Mesenchymal stem cell (in vitro differentiated cells and primary cell): Measurements from ENCODE around the gene EVC2.

Source experiments
- DNase-seq: peaks from one replicate; pipeline ENCODE4 v3.0.0-alpha.2; 2013
- H2AFZ ChIP-seq: one replicate; pipeline ENCODE4 v1.6.1; 2013; ENCODE audit warnings: low read depth, mild to moderate bottlenecking, control low read depth, inconsistent platforms, low read length, moderate library complexity
- H2AK5ac ChIP-seq: 2 replicates; pipeline ENCODE4 v1.6.1; 2013; ENCODE audit warnings: low read length, moderate library complexity, mild to moderate bottlenecking, inconsistent platforms; ENCODE audit not compliant: severe bottlenecking
- H2BK120ac ChIP-seq: one replicate; pipeline ENCODE4 v1.6.1; 2013; ENCODE audit warnings: low read depth, mild to moderate bottlenecking, inconsistent platforms, low read length, moderate library complexity
- H2BK12ac ChIP-seq, 2 experiments: one replicate each; pipeline ENCODE4 v1.6.1; 2013; ENCODE audit warnings: inconsistent platforms in 2 of 2, low read length in 2 of 2, mild to moderate bottlenecking in 2 of 2, moderate library complexity in 2 of 2, control low read depth in 1 of 2
- H2BK15ac ChIP-seq: one replicate; pipeline ENCODE4 v1.6.1; 2013; ENCODE audit warnings: mild to moderate bottlenecking, low read depth, inconsistent platforms; ENCODE audit not compliant: poor library complexity, severe bottlenecking
- H2BK5ac ChIP-seq: 2 replicates; pipeline ENCODE4 v1.6.1; 2013; ENCODE audit warnings: low read depth, mild to moderate bottlenecking, low read length, control low read depth, inconsistent platforms; ENCODE audit not compliant: poor library complexity, severe bottlenecking
- H3K14ac ChIP-seq, 2 experiments: one replicate each; pipeline ENCODE4 v1.6.1; 2013; ENCODE audit warnings: inconsistent platforms in 2 of 2, low read length in 2 of 2, control low read depth in 1 of 2, mild to moderate bottlenecking in 1 of 2, moderate library complexity in 1 of 2
- H3K18ac ChIP-seq, 2 experiments: one replicate each; pipeline ENCODE4 v1.6.1; 2013; ENCODE audit warnings: inconsistent platforms in 2 of 2, low read length in 2 of 2, control low read depth in 1 of 2, low read depth in 1 of 2, mild to moderate bottlenecking in 1 of 2
- H3K23ac ChIP-seq, 2 experiments: one replicate each; pipeline ENCODE4 v1.6.1; 2013; ENCODE audit warnings: inconsistent platforms in 2 of 2, low read length in 2 of 2, mild to moderate bottlenecking in 2 of 2, moderate library complexity in 2 of 2, control low read depth in 1 of 2
- H3K27ac ChIP-seq: 2 replicates; pipeline ENCODE4 v1.5.1; 2013; ENCODE audit warnings: mild to moderate bottlenecking, moderate library complexity, low read length, control low read depth, inconsistent platforms; ENCODE audit not compliant: poor library complexity, severe bottlenecking
- H3K27me3 ChIP-seq, 2 experiments: 2 replicates each; pipeline versions ENCODE4 v1.6.1 to v1.7.0; 2013; ENCODE audit warnings: low read length in 2 of 2, mild to moderate bottlenecking in 2 of 2, moderate library complexity in 2 of 2, control low read depth in 1 of 2, inconsistent platforms in 1 of 2; ENCODE audit not compliant: control insufficient read depth in 1 of 2, insufficient read depth in 1 of 2
- H3K36me3 ChIP-seq, 2 experiments: 2 replicates each; pipeline versions ENCODE4 v1.6.1 to v1.7.0; 2013; ENCODE audit warnings: low read length in 2 of 2, control low read depth in 1 of 2, inconsistent platforms in 1 of 2, low read depth in 1 of 2, mild to moderate bottlenecking in 1 of 2; ENCODE audit not compliant: insufficient read depth in 2 of 2, control insufficient read depth in 1 of 2
- H3K4ac ChIP-seq, 2 experiments: one replicate each; pipeline ENCODE4 v1.6.1; 2013; ENCODE audit warnings: inconsistent platforms in 2 of 2, low read length in 2 of 2, mild to moderate bottlenecking in 2 of 2, moderate library complexity in 2 of 2, control low read depth in 1 of 2, low read depth in 1 of 2
- H3K4me1 ChIP-seq: 2 replicates; pipeline ENCODE4 v1.6.1; 2013; ENCODE audit warnings: low read depth, low read length, control low read depth; ENCODE audit not compliant: control insufficient read depth, insufficient read depth
- H3K4me2 ChIP-seq: 2 replicates; pipeline ENCODE4 v1.6.1; 2013; ENCODE audit warnings: low read length, mild to moderate bottlenecking, inconsistent platforms; ENCODE audit not compliant: poor library complexity, severe bottlenecking
- H3K4me3 ChIP-seq, 2 experiments: 2 replicates each; pipeline versions ENCODE4 v1.5.1 to v1.7.0; 2013; ENCODE audit warnings: low read length in 2 of 2, mild to moderate bottlenecking in 2 of 2, control low read depth in 1 of 2, low read depth in 1 of 2; ENCODE audit not compliant: insufficient read depth in 1 of 2
- H3K79me1 ChIP-seq: replicated peaks from 2 replicates; pipeline ENCODE4 v1.6.1; 2013; ENCODE audit warnings: mild to moderate bottlenecking, control low read depth, low read length, inconsistent platforms; ENCODE audit not compliant: poor library complexity, severe bottlenecking
- H3K9ac ChIP-seq: 2 replicates; pipeline ENCODE4 v1.7.0; 2013; ENCODE audit warnings: mild to moderate bottlenecking, low read length, moderate library complexity
- H3K9me3 ChIP-seq: 2 replicates; pipeline ENCODE4 v1.7.0; 2013; ENCODE audit warnings: mild to moderate bottlenecking, low read length; ENCODE audit not compliant: control insufficient read depth
- H4K8ac ChIP-seq: one replicate; pipeline ENCODE4 v1.6.1; 2013; ENCODE audit warnings: inconsistent platforms, mild to moderate bottlenecking, low read length, moderate library complexity
- H4K91ac ChIP-seq: one replicate; pipeline ENCODE4 v1.6.1; 2013; ENCODE audit warnings: mild to moderate bottlenecking, low read length, inconsistent platforms
- WGBS: methylation state at CpG from one replicate; pipeline ENCODE4 v1.1.7; 2013; ENCODE audit warnings: mixed read lengths; 5-methylcytosine and 5-hydroxymethylcytosine counted together

EVC2 gene

GRCh38 chr4:5706486-5707290 lies 1.7 kb downstream of the EVC2 start:
- no peak overlapping the region for H2AFZ ChIP-seq
- H3K79me1 ChIP-seq = peaks cover 36% of the 10 kb centered on the region
- H3K9ac ChIP-seq = peak overlapping the region; percentile 91
- no peak overlapping the region for H3K4ac ChIP-seq
- H3K4me1 ChIP-seq = peaks cover 33% of the 10 kb centered on the region
- H2BK12ac ChIP-seq = no peak overlapping the region
- no peak overlapping the region for H4K8ac ChIP-seq
- peaks cover 19 to 25% of the 10 kb centered on the region in 2 experiments for H3K36me3 ChIP-seq
- H2BK5ac ChIP-seq = no peak overlapping the region
- H3K18ac ChIP-seq = no peak overlapping the region
- no peak overlapping the region for H3K23ac ChIP-seq
- no peak overlapping the region for H2BK15ac ChIP-seq
- no peak overlapping the region for H2AK5ac ChIP-seq
- peak overlapping the region in 1 of 2 experiments; percentile 92 for H3K4me3 ChIP-seq
- H3K27ac ChIP-seq = no peak overlapping the region
- no peak overlapping the region for H2BK120ac ChIP-seq
- no peak overlapping the region for H3K14ac ChIP-seq
- no peaks in the 10 kb centered on the region for H3K9me3 ChIP-seq
- H3K4me2 ChIP-seq = no peak overlapping the region
- 92% methylated on average over 11 of the region's 11 CpGs for WGBS
- H3K27me3 ChIP-seq = no peaks in the 10 kb centered on the region
- H4K91ac ChIP-seq = no peak overlapping the region
- DNase-seq = no peak

GRCh38 chr4:5705647-5706320 lies 2.6 kb downstream of the EVC2 start:
- H2BK5ac ChIP-seq = no peak overlapping the region

GRCh38 chr4:5704276-5704675 lies 4.1 kb downstream of the EVC2 start:
- 88% methylated on average over 5 of the region's 6 CpGs for WGBS
- no peak overlapping the region for H2BK15ac ChIP-seq

More at GRCh38 chr4:5705647-5706320, 2.6 kb downstream of the EVC2 start:
- H3K4me3 ChIP-seq = no peak overlapping the region
- DNase-seq = no peak
- H2BK120ac ChIP-seq = no peak overlapping the region
- H3K4me1 ChIP-seq = peaks cover 32% of the 10 kb centered on the region
- H3K18ac ChIP-seq = no peak overlapping the region
- no peak overlapping the region for H3K14ac ChIP-seq
- H3K27me3 ChIP-seq = no peaks in the 10 kb centered on the region
- no peak overlapping the region for H3K9ac ChIP-seq
- H2AK5ac ChIP-seq = no peak overlapping the region
- peaks cover 42% of the 10 kb centered on the region for H3K79me1 ChIP-seq
- H2BK12ac ChIP-seq = no peak overlapping the region
- no peak overlapping the region for H4K8ac ChIP-seq
- H3K9me3 ChIP-seq = no peaks in the 10 kb centered on the region
- no peak overlapping the region for H3K27ac ChIP-seq
- H3K4ac ChIP-seq = no peak overlapping the region
- no peak overlapping the region for H3K23ac ChIP-seq
- no peak overlapping the region for H3K4me2 ChIP-seq
- H2AFZ ChIP-seq = no peak overlapping the region
- H3K36me3 ChIP-seq = peaks cover 22 to 28% of the 10 kb centered on the region in 2 experiments
- H4K91ac ChIP-seq = no peak overlapping the region
- no peak overlapping the region for H2BK15ac ChIP-seq
- WGBS = 87% methylated on average over 3 of the region's 5 CpGs

GRCh38 chr4:5703831-5704230 lies 4.5 kb downstream of the EVC2 start:
- 96% methylated on average over 5 of the region's 5 CpGs for WGBS

More at GRCh38 chr4:5704276-5704675, 4.1 kb downstream of the EVC2 start:
- DNase-seq = no peak
- no peak overlapping the region for H3K4me2 ChIP-seq
- no peak overlapping the region for H2BK5ac ChIP-seq
- no peak overlapping the region for H2AK5ac ChIP-seq
- H3K36me3 ChIP-seq = peaks cover 28 to 29% of the 10 kb centered on the region in 2 experiments
- no peak overlapping the region for H3K4me3 ChIP-seq
- H3K27ac ChIP-seq = no peak overlapping the region
- H3K9me3 ChIP-seq = no peaks in the 10 kb centered on the region
- H3K14ac ChIP-seq = no peak overlapping the region
- H2AFZ ChIP-seq = no peak overlapping the region
- H2BK12ac ChIP-seq = no peak overlapping the region
- H3K9ac ChIP-seq = no peak overlapping the region
- H3K4ac ChIP-seq = no peak overlapping the region
- no peaks in the 10 kb centered on the region for H3K27me3 ChIP-seq
- H3K18ac ChIP-seq = no peak overlapping the region
- H4K8ac ChIP-seq = no peak overlapping the region
- no peak overlapping the region for H4K91ac ChIP-seq
- peaks cover 48% of the 10 kb centered on the region for H3K79me1 ChIP-seq
- no peak overlapping the region for H3K23ac ChIP-seq
- H3K4me1 ChIP-seq = peaks cover 24% of the 10 kb centered on the region
- H2BK120ac ChIP-seq = no peak overlapping the region

More at GRCh38 chr4:5703831-5704230, 4.5 kb downstream of the EVC2 start:
- Histone ChIP-seq H3K4me1 (peaks cover 19% of the 10 kb centered on the region), H2BK12ac (no peak overlapping the region), H2AFZ (no peak overlapping the region), H3K79me1 (peaks cover 51% of the 10 kb centered on the region), H4K8ac (no peak overlapping the region), H3K23ac (no peak overlapping the region), H3K18ac (no peak overlapping the region), H2BK15ac (no peak overlapping the region), H4K91ac (no peak overlapping the region), H3K4me2 (no peak overlapping the region), H3K36me3 (peaks cover 31 to 33% of the 10 kb centered on the region in 2 experiments), H3K27ac (no peak overlapping the region), H3K9ac (no peak overlapping the region), H3K27me3 (no peaks in the 10 kb centered on the region), H3K14ac (no peak overlapping the region), H2BK5ac (no peak overlapping the region), H3K4ac (no peak overlapping the region), H3K9me3 (no peaks in the 10 kb centered on the region), H2AK5ac (no peak overlapping the region), H3K4me3 (no peak overlapping the region), H2BK120ac (no peak overlapping the region)
- no peak for DNase-seq
